Endothelial cell of umbilical vein (primary cell): ENCODE measurements around the gene SGF29. TPM values are rescaled to one million over a fixed set of nuclear protein-coding genes. Genes with fewer than 3 reads are reported as not detected.
"Not testable (repeated sequence)": the region's sequence is repeated elsewhere in the genome, so short reads cannot be mapped to it uniquely, and the experiment has no call there.

Experiments
- BruUV-seq: library from RNA; stranded (reverse); fragments of 400-500 nt; replicated peaks from 2 replicates; lab custom pipeline; 2021; lab: Mats Ljungman, UMichigan
- CTCF ChIA-PET: fragments of 300-600, 350-600 bp; sonication (Branson Sonifier 250); formaldehyde crosslinking; loops from one replicate; lab custom pipeline; 2021; ENCODE audit warnings: antibody characterized with exemption, inconsistent platforms; lab: Charles Lee
- POLR2A ChIA-PET: fragments of 300-600, 350-600 bp; sonication (Branson Sonifier 250); formaldehyde crosslinking; loops from one replicate; lab custom pipeline; 2021; ENCODE audit warnings: antibody characterized with exemption, inconsistent platforms; lab: Charles Lee
- DNase-seq: peaks from one replicate; pipeline ENCODE4 v3.0.0-alpha.2; 2011; ENCODE audit warnings: low read depth, low spot score
- FAIRE-seq: peaks from 2 replicates; lab custom pipeline; 2011; peaks lifted over from hg19 to GRCh38; lab: Jason Lieb, UNC
- H2AFZ ChIP-seq: 2 replicates; pipeline ENCODE4 v1.6.0; 2012; ENCODE audit warnings: low read depth, low read length, control low read depth, inconsistent platforms
- H3K27ac ChIP-seq: 2 replicates; pipeline ENCODE4 v1.5.1; 2011; ENCODE audit warnings: low read depth, mild to moderate bottlenecking, control low read depth, low read length, moderate library complexity; ENCODE audit not compliant: insufficient read depth
- H3K27me3 ChIP-seq, 2 experiments: 2 replicates each; pipeline versions ENCODE4 v1.6.0 to v1.6.1; 2011; ENCODE audit warnings: low read length in 2 of 2, mixed read lengths in 1 of 2; ENCODE audit not compliant: control insufficient read depth in 2 of 2, insufficient read depth in 2 of 2
- H3K36me3 ChIP-seq, 2 experiments: 2 replicates in 1 of 2; 3 replicates in 1 of 2; pipeline ENCODE4 v1.5.1; 2011; ENCODE audit warnings: low read length in 2 of 2, mild to moderate bottlenecking in 1 of 2, moderate library complexity in 1 of 2; ENCODE audit not compliant: control insufficient read depth in 2 of 2, insufficient read depth in 2 of 2; ENCODE audit errors: extremely low read depth in 1 of 2
- H3K4me1 ChIP-seq: 3 replicates; pipeline ENCODE4 v1.5.1; 2011; ENCODE audit warnings: mild to moderate bottlenecking, low read length; ENCODE audit not compliant: control insufficient read depth, insufficient read depth; ENCODE audit errors: extremely low read depth
- H3K4me2 ChIP-seq: 2 replicates; pipeline ENCODE4 v1.6.1; 2011; ENCODE audit warnings: low read length, control low read depth, mixed read lengths; ENCODE audit not compliant: insufficient read depth
- H3K4me3 ChIP-seq, 3 experiments: fragments of 200-600 bp in 1 of 3; sonication (generic), shearing (Covaris generic) in 1 of 3; replicated peaks in 1 of 3; 2 replicates each; pipeline ENCODE4 v1.5.1; 2011 to 2016; ENCODE audit warnings: control low read depth in 3 of 3, low read length in 3 of 3, mild to moderate bottlenecking in 2 of 3, inconsistent platforms in 1 of 3, low read depth in 1 of 3, moderate library complexity in 1 of 3; ENCODE audit not compliant: insufficient read depth in 1 of 3
- H3K79me2 ChIP-seq: 2 replicates; pipeline ENCODE4 v1.6.0; 2012; ENCODE audit warnings: low read length, inconsistent platforms; ENCODE audit not compliant: control insufficient read depth, insufficient read depth
- H3K9ac ChIP-seq: replicated peaks from 2 replicates; pipeline ENCODE3; 2011; ENCODE audit warnings: low read length, control low read depth; ENCODE audit not compliant: insufficient read depth; ENCODE audit errors: extremely low read depth
- H3K9me1 ChIP-seq: replicated peaks from 3 replicates; pipeline ENCODE4 v1.6.0; 2011; ENCODE audit warnings: mild to moderate bottlenecking, low read length; ENCODE audit not compliant: control insufficient read depth, insufficient read depth; ENCODE audit errors: extremely low read depth
- H3K9me3 ChIP-seq: replicated peaks from 2 replicates; pipeline ENCODE4 v1.5.1; 2012; ENCODE audit warnings: low read length, inconsistent platforms; ENCODE audit not compliant: control insufficient read depth, insufficient read depth
- H4K20me1 ChIP-seq: replicated peaks from 2 replicates; pipeline ENCODE3; 2011; ENCODE audit warnings: mild to moderate bottlenecking, low read length; ENCODE audit not compliant: control insufficient read depth, insufficient read depth; ENCODE audit errors: extremely low read depth
- CTCF ChIP-seq, 2 donors: IDR thresholded peaks; 1 replicate in 1 of 2; 2 replicates in 1 of 2; pipeline ENCODE4 v1.5.1; 2011; ENCODE audit warnings: low read length in 2 of 2, mild to moderate bottlenecking in 2 of 2, moderate library complexity in 2 of 2, control low read depth in 1 of 2, inconsistent platforms in 1 of 2, low read depth in 1 of 2; ENCODE audit not compliant: insufficient read depth in 1 of 2; ENCODE audit errors: extremely low read depth in 1 of 2
- EZH2 ChIP-seq: IDR thresholded peaks from 2 replicates; pipeline ENCODE4 v1.6.1; 2012; ENCODE audit warnings: borderline replicate concordance, low read depth, mild to moderate bottlenecking, moderate library complexity, low read length, inconsistent platforms; ENCODE audit not compliant: severe bottlenecking
- FOS ChIP-seq: IDR thresholded peaks from 2 replicates; pipeline ENCODE4 v1.6.1; 2011; ENCODE audit warnings: mild to moderate bottlenecking, low read length, moderate library complexity, borderline replicate concordance; ENCODE audit not compliant: insufficient read depth
- GATA2 ChIP-seq: IDR thresholded peaks from 2 replicates; pipeline ENCODE4 v1.7.0; 2011; ENCODE audit warnings: low read depth, mild to moderate bottlenecking, moderate library complexity, mixed read lengths, low read length; ENCODE audit not compliant: insufficient read length, insufficient read depth
- MYC ChIP-seq: IDR thresholded peaks from one replicate; pipeline ENCODE4 v1.6.1; 2011; ENCODE audit warnings: mild to moderate bottlenecking, low read depth, low read length
- POLR2A ChIP-seq: IDR thresholded peaks from 2 replicates; pipeline ENCODE4 v1.6.1; 2012; ENCODE audit warnings: low read depth, mild to moderate bottlenecking, control low read depth, low read length
- dilution Hi-C: fragments of 300-500 bp; cut with MboI; formaldehyde crosslinking; loops from one replicate; pipeline ENCODE4 v1.15.0; 2019; ENCODE audit warnings: low sequenced_read_pairs; ENCODE audit not compliant: extremely low pct_ligation_motif_present
- intact Hi-C: fragments of 100-400 bp; cut with micrococcal nuclease; formaldehyde crosslinking; loops from one replicate; pipeline ENCODE4 v1.10.0; 2022
- polyA plus RNA-seq, 4 experiments: library from polyadenylated mRNA; depleted of rRNA in 3 of 4; stranded (reverse) in 3 of 4; unstranded in 1 of 4; fragments of >200 nt; gene quantifications; 2 replicates each; pipeline versions ENCODE4 v1.2.1 to v1.2.3, GENCODE V29; 2011 to 2012; ENCODE audit warnings: missing spikeins in 1 of 4
- total RNA-seq: library from RNA; stranded (reverse); gene quantifications from 2 replicates; pipeline ENCODE4 v1.2.3, GENCODE V29; 2021
- TF ChIP-seq, protein P1 (sequence below): IDR thresholded peaks from 2 replicates; pipeline ENCODE4 v1.6.1; 2011; ENCODE audit not compliant: insufficient read depth, insufficient read length

Gene SGF29
- total and polyA plus RNA-seq, 2 donors (not counting 3 experiments of a cell fraction or from before 2014, with no cell fraction given) = 3.4 to 12.0 TPM

GRCh38 chr16:28527100-28527785 is 26.5 kb upstream of the SGF29 start:
- H3K4me3 ChIP-seq, H3K9me1 ChIP-seq, H3K27me3 ChIP-seq, H3K36me3 ChIP-seq, H3K27ac ChIP-seq, POLR2A ChIA-PET, H3K9me3 ChIP-seq, H2AFZ ChIP-seq, H3K4me1 ChIP-seq, H3K4me2 ChIP-seq, CTCF ChIA-PET, H3K9ac ChIP-seq, H4K20me1 ChIP-seq, BruUV-seq, H3K79me2 ChIP-seq, dilution Hi-C loops: not testable (repeated sequence)
- DNase-seq (peak; percentile 17), FAIRE-seq (peak; percentile 66)
- intact Hi-C loops = loop anchor here (5.0 kb wide), 1 partner anchor 90 kb away; no protein-coding TSS in a partner anchor

- no peak overlapping the region for H3K27ac ChIP-seq
- H3K4me1 ChIP-seq = peaks cover 2% of the 10 kb centered on the region
- intact Hi-C loops (loop anchor here (5.0 kb wide), 1 partner anchor 89 kb away; no protein-coding TSS in a partner anchor), dilution Hi-C loops (no loop called here)
- no peak overlapping the region for H2AFZ ChIP-seq
- no peaks in the 10 kb centered on the region for H3K9me1 ChIP-seq
- no peaks in the 10 kb centered on the region for H4K20me1 ChIP-seq
- no peak for DNase-seq
- H3K36me3 ChIP-seq = no peaks in the 10 kb centered on the region
- BruUV-seq = no TSS peak
- peaks cover 0 to 4% of the 10 kb centered on the region in 2 experiments for H3K27me3 ChIP-seq
- H3K9me3 ChIP-seq = no peaks in the 10 kb centered on the region
- no peak overlapping the region for H3K9ac ChIP-seq
- H3K4me2 ChIP-seq = no peak overlapping the region
- TF ChIP-seq POLR2A = no peak
- no peak for TF ChIP-seq FOS
- no peak for TF ChIP-seq EZH2
- TF ChIP-seq, protein P1, sequence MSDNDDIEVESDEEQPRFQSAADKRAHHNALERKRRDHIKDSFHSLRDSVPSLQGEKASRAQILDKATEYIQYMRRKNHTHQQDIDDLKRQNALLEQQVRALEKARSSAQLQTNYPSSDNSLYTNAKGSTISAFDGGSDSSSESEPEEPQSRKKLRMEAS = no peak
- TF ChIP-seq MYC = no peak
- no peak for TF ChIP-seq GATA2
- no peak for TF ChIP-seq CTCF (IDR thresholded peaks at IDR 0.05; ENCODE audit: extremely low read depth in 1 of 2, insufficient read depth in 1 of 2, low read depth in 1 of 2, low read length in 2 of 2)
- CTCF ChIA-PET = no interaction called here
- H3K79me2 ChIP-seq = no peaks in the 10 kb centered on the region
- no peak for FAIRE-seq
- POLR2A ChIA-PET = no interaction called here
- H3K4me3 ChIP-seq = no peak overlapping the region
These were observed 25.7 kb upstream of the SGF29 start for GRCh38 chr16:28527985-28528384.
